K562 (cell line): ENCODE data around the gene PIGQ. TPM values are rescaled to one million over a fixed set of nuclear protein-coding genes. Genes with fewer than 3 reads are reported as not detected.

Experiments used
- ATAC-seq: fragments of 200-7000 bp; cut with Tn5 transposase; 3 replicates; pipeline ENCODE4 v1.9.1; 2020; ENCODE audit warnings: moderate library complexity
- BruUV-seq: library from RNA; stranded (reverse); fragments of 400-500 nt; replicated peaks from 2 replicates; lab custom pipeline; 2021; lab: Mats Ljungman, UMichigan
- CTCF ChIA-PET: fragments of 300-600 bp; formaldehyde crosslinking; extraction: SDS; loops from one replicate; lab custom pipeline; 2021; ENCODE audit warnings: low intra/inter-chr PET ratio; lab: Yijun Ruan, JAX
- POLR2A ChIA-PET: fragments of 300-600, 350-650 bp; sonication (Branson Sonifier 250); formaldehyde crosslinking; extraction: SDS; loops from one replicate; lab custom pipeline; 2021; ENCODE audit warnings: antibody characterized with exemption, inconsistent platforms; lab: Yijun Ruan, JAX
- DNase-seq, 4 experiments: peaks; one replicate each; pipeline versions ENCODE4 v3.0.0 to v3.0.0-alpha.2; 2011 to 2018; ENCODE audit warnings: low spot score in 3 of 4, mixed read lengths in 3 of 4; ENCODE audit errors: extremely low read depth in 1 of 4
- FAIRE-seq: peaks from 2 replicates; lab custom pipeline; 2011; peaks lifted over from hg19 to GRCh38; lab: Jason Lieb, UNC
- H2AFZ ChIP-seq: 2 replicates; pipeline ENCODE4 v1.6.0; 2011; ENCODE audit warnings: low read depth, low read length, control low read depth, inconsistent platforms
- H3K27ac ChIP-seq: fragments of 200-600 bp; 3 replicates; pipeline ENCODE4 v1.8.0; 2011; ENCODE audit warnings: low read depth, mild to moderate bottlenecking, control low read depth, inconsistent platforms, low read length, moderate library complexity, mixed read lengths; ENCODE audit errors: extremely low read depth
- H3K27me3 ChIP-seq, 2 experiments: fragments of 300-600 bp in 1 of 2; 2 replicates in 1 of 2; 3 replicates in 1 of 2; pipeline versions ENCODE4 v1.6.0 to v1.8.0; 2011; ENCODE audit warnings: inconsistent platforms in 2 of 2, low read length in 2 of 2, mild to moderate bottlenecking in 1 of 2, mixed read lengths in 1 of 2, moderate library complexity in 1 of 2; ENCODE audit not compliant: control insufficient read depth in 2 of 2, insufficient read depth in 2 of 2
- H3K36me3 ChIP-seq: fragments of 300-600 bp; 3 replicates; pipeline ENCODE4 v1.8.0; 2011; ENCODE audit warnings: mild to moderate bottlenecking, low read length, inconsistent platforms; ENCODE audit not compliant: control insufficient read depth, insufficient read depth
- H3K4me1 ChIP-seq, 2 experiments: fragments of 200-600 bp in 1 of 2; replicated peaks in 1 of 2; 2 replicates in 1 of 2; 3 replicates in 1 of 2; pipeline versions ENCODE4 v1.5.1 to v1.8.0; 2011; ENCODE audit warnings: inconsistent platforms in 2 of 2, low read length in 2 of 2, mild to moderate bottlenecking in 1 of 2, mixed read lengths in 1 of 2, moderate library complexity in 1 of 2; ENCODE audit not compliant: control insufficient read depth in 2 of 2, insufficient read depth in 2 of 2
- H3K4me2 ChIP-seq: 2 replicates; pipeline ENCODE4 v1.6.1; 2011; ENCODE audit warnings: low read length, control low read depth, inconsistent platforms, mixed read lengths; ENCODE audit not compliant: insufficient read depth
- H3K4me3 ChIP-seq: fragments of 200-600 bp; sonication (generic), shearing (Covaris generic); 2 replicates; pipeline ENCODE4 v1.5.1; 2016; ENCODE audit warnings: control low read depth, inconsistent platforms
- H3K79me2 ChIP-seq: fragments of 200-600 bp; 3 replicates; pipeline ENCODE4 v1.8.0; 2011; ENCODE audit warnings: low read length, inconsistent platforms; ENCODE audit not compliant: control insufficient read depth, insufficient read depth
- H3K9ac ChIP-seq, 2 experiments: 2 replicates each; pipeline versions ENCODE4 v1.6.0 to v1.6.1; 2011; ENCODE audit warnings: low read depth in 2 of 2, low read length in 2 of 2, control low read depth in 1 of 2, inconsistent platforms in 1 of 2, mild to moderate bottlenecking in 1 of 2, mixed read lengths in 1 of 2; ENCODE audit not compliant: insufficient read depth in 1 of 2
- H3K9me1 ChIP-seq: one replicate; pipeline ENCODE4 v1.6.0; 2011; ENCODE audit warnings: inconsistent platforms, mild to moderate bottlenecking, low read length, moderate library complexity; ENCODE audit not compliant: control insufficient read depth, insufficient read depth
- H3K9me3 ChIP-seq: replicated peaks from 2 replicates; pipeline ENCODE4 v1.5.1; 2011; ENCODE audit warnings: low read depth, low read length, inconsistent platforms; ENCODE audit not compliant: control insufficient read depth, insufficient read depth
- H4K20me1 ChIP-seq: replicated peaks from 2 replicates; pipeline ENCODE4 v1.6.1; 2011; ENCODE audit warnings: low read length, inconsistent platforms, mixed read lengths; ENCODE audit not compliant: control insufficient read depth, insufficient read depth
- BMI1 ChIP-seq: fragments of 150-350 bp; IDR thresholded peaks from 2 replicates; pipeline ENCODE4 v1.6.1; 2014; ENCODE audit warnings: low read length
- FOXP4 ChIP-seq: sonication (generic); formaldehyde crosslinking; IDR thresholded peaks from 2 replicates; pipeline ENCODE4 v1.8.0; 2022; ENCODE audit warnings: mild to moderate bottlenecking, missing genetic modification reagents, borderline replicate concordance
- GABPB1 ChIP-seq: sonication (generic); formaldehyde crosslinking; IDR thresholded peaks from 2 replicates; pipeline ENCODE4 v1.8.0; 2022; ENCODE audit warnings: mild to moderate bottlenecking, missing genetic modification reagents
- HCFC1 ChIP-seq: IDR thresholded peaks from 2 replicates; pipeline ENCODE4 v1.6.1; 2012; ENCODE audit warnings: low read depth, low read length, improper control_type of control experiment
- MCM5 ChIP-seq: fragments of 450-650 bp; IDR thresholded peaks from 2 replicates; pipeline ENCODE4 v1.6.1; 2016; ENCODE audit warnings: low read depth
- MYNN ChIP-seq, 2 experiments: sonication (generic); formaldehyde crosslinking in 1 of 2; IDR thresholded peaks; 2 replicates each; pipeline versions ENCODE4 v1.5.0 to v1.6.1; 2016 to 2020; ENCODE audit warnings: antibody characterized with exemption in 1 of 2, missing genetic modification reagents in 1 of 2
- PCBP1 ChIP-seq: fragments of 200-400 bp; formaldehyde crosslinking; IDR thresholded peaks from 2 replicates; pipeline ENCODE4 v1.6.1; 2018; ENCODE audit warnings: mild to moderate bottlenecking, low read depth, low read length; ENCODE audit not compliant: poor library complexity, severe bottlenecking
- POLR2A ChIP-seq: fragments of 450-650 bp; conservative IDR thresholded peaks from 2 replicates; pipeline ENCODE4 v1.6.1; 2016
- POLR2G ChIP-seq: fragments of 200-400 bp; formaldehyde crosslinking; IDR thresholded peaks from 2 replicates; pipeline ENCODE4 v1.6.1; 2017; ENCODE audit warnings: low read depth, mild to moderate bottlenecking, antibody characterized with exemption, low read length, moderate library complexity
- RBFOX2 ChIP-seq: fragments of 200-400 bp; formaldehyde crosslinking; IDR thresholded peaks from 2 replicates; pipeline ENCODE4 v1.6.1; 2017; ENCODE audit warnings: low read depth, mild to moderate bottlenecking, low read length, moderate library complexity
- RBM15 ChIP-seq: fragments of 200-400 bp; formaldehyde crosslinking; IDR thresholded peaks from 2 replicates; pipeline ENCODE4 v1.6.1; 2018; ENCODE audit warnings: mild to moderate bottlenecking, low read length, moderate library complexity; ENCODE audit not compliant: insufficient read depth
- TAF1 ChIP-seq: IDR thresholded peaks from 2 replicates; pipeline ENCODE4 v1.6.1; 2011; ENCODE audit warnings: mild to moderate bottlenecking, low read length, moderate library complexity; ENCODE audit not compliant: insufficient read depth, control insufficient read depth, severe bottlenecking; ENCODE audit errors: extremely low read depth
- ZKSCAN1 ChIP-seq: fragments of 150-350 bp; IDR thresholded peaks from 2 replicates; pipeline ENCODE4 v1.6.1; 2016; ENCODE audit warnings: low read depth, low read length
- ZNF197 ChIP-seq: fragments of 200-800 bp; sonication (Bioruptor generic); IDR thresholded peaks from 2 replicates; pipeline ENCODE4 v1.6.1; 2016; ENCODE audit warnings: low read depth, missing genetic modification characterization, missing compliant biosample characterization
- ZNF778 ChIP-seq: fragments of 450-650 bp; formaldehyde crosslinking; IDR thresholded peaks from 2 replicates; pipeline ENCODE4 v1.4.0; 2020; ENCODE audit warnings: mild to moderate bottlenecking, moderate library complexity
- WGBS: fragments of 100-300 bp; shearing (Covaris generic); methylation state at CpG from one replicate; pipeline ENCODE4 v1.1.6; 2016; ENCODE audit warnings: low coverage, mixed read lengths; ENCODE audit not compliant: insufficient coverage; ENCODE audit errors: missing lambda C conversion rate; 5-methylcytosine and 5-hydroxymethylcytosine counted together
- in situ Hi-C: fragments of 300-500 bp; cut with MboI; formaldehyde crosslinking; loops from 4 replicates; pipeline ENCODE4 v1.15.0; 2018; ENCODE audit warnings: inconsistent platforms, mixed read lengths
- intact Hi-C: fragments of 100-400 bp; cut with micrococcal nuclease; formaldehyde crosslinking; loops from 2 replicates; pipeline ENCODE4 v1.14.2; 2022
- polyA plus RNA-seq, 8 experiments: library from polyadenylated mRNA; depleted of rRNA in 4 of 8; stranded (reverse) in 5 of 8; unstranded in 3 of 8; fragments of >200 nt; fragmentation: Nextera tagmentation in 2 of 8; fragmentation: Illumina TruSeq in 1 of 8; extraction: Ambion mirVana in 2 of 8; extraction: Trizol in 1 of 8; gene quantifications; 2 replicates each; pipeline versions ENCODE4 v1.2.1 to v1.2.3, GENCODE V29; 2011 to 2014; ENCODE audit warnings: inconsistent platforms in 1 of 8, missing spikeins in 1 of 8
- total RNA-seq, 7 experiments: library from RNA; depleted of rRNA in 6 of 7; stranded (reverse); fragments of >200 nt in 6 of 7; fragmentation: Illumina TruSeq in 2 of 7; extraction: Trizol in 2 of 7; gene quantifications; 2 replicates each; pipeline versions ENCODE4 v1.2.1 to v1.2.3, GENCODE V29; 2011 to 2021; ENCODE audit warnings: low replicate concordance in 1 of 7
- TF ChIP-seq, protein P1 (sequence below): fragments of 250-450 bp; sonication (Bioruptor Pico); IDR thresholded peaks from 2 replicates; pipeline ENCODE4 v1.4.0; 2020; ENCODE audit warnings: mild to moderate bottlenecking

PIGQ gene
- total and polyA plus RNA-seq, 9 of the 15 experiments (the other 6 are each of a cell fraction or from before 2014, with no cell fraction given) = 0.20 to 49.6 (median 11.7) TPM

GRCh38 chr16:583815-584591 is 14.2 kb downstream of the PIGQ start:
- CTCF ChIA-PET = no interaction called here
- POLR2A ChIA-PET = interaction anchor here (0.6 to 0.8 kb wide), 3 partner anchors 17 to 70 kb away, joined by 3 to 4 read pairs (median 4); partner anchors contain the start of gene NHLRC4
- FAIRE-seq = no peak
- intact Hi-C loops (no loop called here), in situ Hi-C loops (no loop called here)
- DNase-seq = peak in 1 of 4 experiments; percentile 21
- peaks cover 9 to 83% of the 10 kb centered on the region in 2 experiments; a peak in 4 of 5 replicates for H3K4me1 ChIP-seq
- no peaks in the 10 kb centered on the region for H3K27me3 ChIP-seq
- ATAC-seq = no peak
- H2AFZ ChIP-seq = no peak overlapping the region
- H3K36me3 ChIP-seq = peaks cover 7% of the 10 kb centered on the region; the same call in 1 of the 3 replicates
- H3K79me2 ChIP-seq = peaks cover 22% of the 10 kb centered on the region
- H3K4me2 ChIP-seq = no peak overlapping the region
- H3K4me3 ChIP-seq = no peak overlapping the region
- 0 out of 4 replicates have a peak overlapping the region, but pooled peaks of 1 of the 2 experiments have one; percentile 36 for H3K9ac ChIP-seq
- 52% methylated on average over 27 of the region's 38 CpGs for WGBS
- H4K20me1 ChIP-seq = peaks cover 8% of the 10 kb centered on the region; the same call in 1 of the 2 replicates
- no peaks in the 10 kb centered on the region for H3K9me3 ChIP-seq
- BruUV-seq = no TSS peak
- peaks cover 5% of the 10 kb centered on the region for H3K9me1 ChIP-seq
- H3K27ac ChIP-seq = no peak overlapping the region
- TF ChIP-seq HCFC1 = no peak
- TF ChIP-seq ZKSCAN1 = no peak
- TF ChIP-seq FOXP4 = no peak
- 0 out of 2 replicates have a peak, but pooled peaks have one; percentile 34 for TF ChIP-seq POLR2A
- TF ChIP-seq RBFOX2 = peak; percentile 28; the same call in 1 of the 2 replicates
- TF ChIP-seq PCBP1 = no peak
- TF ChIP-seq MCM5 = no peak
- TF ChIP-seq, protein P1, sequence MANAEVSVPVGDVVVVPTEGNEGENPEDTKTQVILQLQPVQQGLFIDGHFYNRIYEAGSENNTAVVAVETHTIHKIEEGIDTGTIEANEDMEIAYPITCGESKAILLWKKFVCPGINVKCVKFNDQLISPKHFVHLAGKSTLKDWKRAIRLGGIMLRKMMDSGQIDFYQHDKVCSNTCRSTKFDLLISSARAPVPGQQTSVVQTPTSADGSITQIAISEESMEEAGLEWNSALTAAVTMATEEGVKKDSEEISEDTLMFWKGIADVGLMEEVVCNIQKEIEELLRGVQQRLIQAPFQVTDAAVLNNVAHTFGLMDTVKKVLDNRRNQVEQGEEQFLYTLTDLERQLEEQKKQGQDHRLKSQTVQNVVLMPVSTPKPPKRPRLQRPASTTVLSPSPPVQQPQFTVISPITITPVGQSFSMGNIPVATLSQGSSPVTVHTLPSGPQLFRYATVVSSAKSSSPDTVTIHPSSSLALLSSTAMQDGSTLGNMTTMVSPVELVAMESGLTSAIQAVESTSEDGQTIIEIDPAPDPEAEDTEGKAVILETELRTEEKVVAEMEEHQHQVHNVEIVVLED (CRISPR knock-in tag) = no peak
- no peak for TF ChIP-seq GABPB1 (CRISPR knock-in tag)
- 0 out of 2 replicates have a peak, but pooled peaks have one; percentile 11 for TF ChIP-seq MYNN (IDR thresholded peaks at IDR 0.05)
- no peak for TF ChIP-seq MYNN (CRISPR knock-in tag; IDR thresholded peaks at IDR 0.05)
- no peak for TF ChIP-seq ZNF778 (CRISPR knock-in tag)
- no peak for TF ChIP-seq RBM15
- TF ChIP-seq ZNF197 = no peak
- TF ChIP-seq TAF1 = no peak
- TF ChIP-seq BMI1 = no peak
- peak; percentile 63 for TF ChIP-seq POLR2G
